H1 (cell line): ENCODE data around the gene INPP5J. TPM values are rescaled to one million over a fixed set of nuclear protein-coding genes. Genes with fewer than 3 reads are reported as not detected.

Source experiments
- CTCF ChIA-PET: fragments of 300-600 bp; sonication (Branson Sonifier 250); formaldehyde crosslinking; loops from one replicate; lab custom pipeline; 2021; ENCODE audit not compliant: partially characterized antibody; lab: Charles Lee
- POLR2A ChIA-PET: fragments of 300-600 bp; sonication (Branson Sonifier 250); formaldehyde crosslinking; loops from one replicate; lab custom pipeline; 2021; ENCODE audit warnings: inconsistent platforms; ENCODE audit not compliant: partially characterized antibody; lab: Charles Lee
- DNase-seq, 2 experiments: peaks; one replicate each; pipeline versions ENCODE4 v3.0.0 to v3.0.0-alpha.2; 2010 to 2022; ENCODE audit warnings: low spot score in 2 of 2, low read depth in 1 of 2, mixed read lengths in 1 of 2
- FAIRE-seq: peaks from 2 replicates; lab custom pipeline; 2011; peaks lifted over from hg19 to GRCh38; lab: Jason Lieb, UNC
- H2AFZ ChIP-seq: 2 replicates; pipeline ENCODE4 v1.8.1; 2012; ENCODE audit warnings: low read length, inconsistent platforms
- H2AK5ac ChIP-seq: 2 replicates; pipeline ENCODE4 v1.6.1; 2013; ENCODE audit warnings: low read depth, low read length
- H2BK120ac ChIP-seq: replicated peaks from 2 replicates; pipeline ENCODE3; 2013; ENCODE audit warnings: low read depth, low read length, inconsistent platforms
- H2BK12ac ChIP-seq: 2 replicates; pipeline ENCODE4 v1.6.1; 2013; ENCODE audit warnings: low read depth, low read length
- H2BK15ac ChIP-seq: 2 replicates; pipeline ENCODE4 v1.6.1; 2013; ENCODE audit warnings: low read length
- H2BK20ac ChIP-seq: 2 replicates; pipeline ENCODE4 v1.6.1; 2013; ENCODE audit warnings: low read length
- H2BK5ac ChIP-seq: 2 replicates; pipeline ENCODE4 v1.6.1; 2013; ENCODE audit warnings: low read depth, low read length
- H3K14ac ChIP-seq: 2 replicates; pipeline ENCODE4 v1.6.1; 2013; ENCODE audit warnings: inconsistent platforms; ENCODE audit not compliant: insufficient read length
- H3K18ac ChIP-seq: 2 replicates; pipeline ENCODE4 v1.6.1; 2013; ENCODE audit warnings: low read length; ENCODE audit errors: extremely low read depth
- H3K23ac ChIP-seq: 2 replicates; pipeline ENCODE4 v1.6.1; 2013; ENCODE audit warnings: inconsistent platforms; ENCODE audit not compliant: insufficient read length
- H3K23me2 ChIP-seq: 2 replicates; pipeline ENCODE4 v1.6.1; 2013; ENCODE audit warnings: low read depth, low read length
- H3K27ac ChIP-seq: 2 replicates; pipeline ENCODE4 v1.6.1; 2011; ENCODE audit warnings: low read depth, low read length, inconsistent platforms
- H3K27me3 ChIP-seq, 4 experiments: replicated peaks in 1 of 4; 1 replicate in 1 of 4; 2 replicates in 3 of 4; pipeline versions ENCODE4 v1.6.1 to v1.8.1; 2011 to 2013; ENCODE audit warnings: low read length in 3 of 4, mild to moderate bottlenecking in 3 of 4, inconsistent platforms in 2 of 4, mixed read lengths in 2 of 4, moderate library complexity in 1 of 4; ENCODE audit not compliant: control insufficient read depth in 3 of 4, insufficient read depth in 3 of 4; ENCODE audit errors: extremely low read depth in 1 of 4
- H3K36me3 ChIP-seq, 4 experiments: 2 replicates each; pipeline versions ENCODE4 v1.6.1 to v1.8.1; 2011 to 2013; ENCODE audit warnings: mild to moderate bottlenecking in 4 of 4, low read length in 3 of 4, moderate library complexity in 2 of 4, control low read depth in 1 of 4, inconsistent platforms in 1 of 4; ENCODE audit not compliant: insufficient read depth in 4 of 4, control insufficient read depth in 2 of 4
- H3K4ac ChIP-seq: replicated peaks from 2 replicates; pipeline ENCODE3; 2013; ENCODE audit warnings: low read length, low read depth, mixed read lengths, inconsistent platforms; ENCODE audit not compliant: insufficient read length
- H3K4me1 ChIP-seq, 4 experiments: replicated peaks in 1 of 4; 1 replicate in 1 of 4; 2 replicates in 3 of 4; pipeline versions ENCODE4 v1.6.1 to v1.8.1; 2011 to 2013; ENCODE audit warnings: low read length in 3 of 4, inconsistent platforms in 2 of 4, mixed read lengths in 1 of 4; ENCODE audit not compliant: insufficient read depth in 4 of 4, control insufficient read depth in 3 of 4
- H3K4me2 ChIP-seq, 2 experiments: 2 replicates each; pipeline versions ENCODE4 v1.6.1 to v1.8.1; 2011 to 2013; ENCODE audit warnings: low read depth in 2 of 2, low read length in 2 of 2, control low read depth in 1 of 2, inconsistent platforms in 1 of 2, mild to moderate bottlenecking in 1 of 2; ENCODE audit not compliant: insufficient read depth in 1 of 2
- H3K4me3 ChIP-seq, 4 experiments: fragments of 200-600, 300-600 bp in 1 of 4; sonication (generic), shearing (Covaris generic), sonication (Bioruptor Twin) in 1 of 4; 2 replicates each; pipeline versions ENCODE4 v1.5.1 to v1.8.1; 2011 to 2016; ENCODE audit warnings: low read length in 4 of 4, low read depth in 3 of 4, control low read depth in 2 of 4, inconsistent platforms in 2 of 4, mild to moderate bottlenecking in 2 of 4, mixed read lengths in 1 of 4, moderate library complexity in 1 of 4; ENCODE audit not compliant: insufficient read depth in 2 of 4; ENCODE audit errors: extremely low read depth in 1 of 4
- H3K56ac ChIP-seq: replicated peaks from 2 replicates; pipeline ENCODE3; 2013; ENCODE audit warnings: low read depth, mild to moderate bottlenecking, mixed read lengths, low read length, inconsistent platforms; ENCODE audit not compliant: insufficient read length
- H3K79me1 ChIP-seq: 2 replicates; pipeline ENCODE4 v1.6.1; 2013; ENCODE audit warnings: low read depth, low read length, control low read depth
- H3K79me2 ChIP-seq, 2 experiments: 2 replicates each; pipeline versions ENCODE4 v1.6.1 to v1.8.1; 2012 to 2013; ENCODE audit warnings: low read length in 2 of 2, mild to moderate bottlenecking in 2 of 2, inconsistent platforms in 1 of 2; ENCODE audit not compliant: insufficient read depth in 2 of 2, control insufficient read depth in 1 of 2
- H3K9ac ChIP-seq, 4 experiments: replicated peaks in 1 of 4; 1 replicate in 1 of 4; 2 replicates in 3 of 4; pipeline versions ENCODE4 v1.6.1 to v1.8.1; 2011 to 2013; ENCODE audit warnings: low read depth in 3 of 4, low read length in 3 of 4, control low read depth in 2 of 4, mild to moderate bottlenecking in 2 of 4, moderate library complexity in 2 of 4, inconsistent platforms in 1 of 4; ENCODE audit errors: extremely low read depth in 1 of 4
- H3K9me3 ChIP-seq, 2 experiments: 2 replicates each; pipeline versions ENCODE4 v1.6.1 to v1.8.1; 2012 to 2013; ENCODE audit warnings: mild to moderate bottlenecking in 2 of 2, moderate library complexity in 2 of 2, control low read depth in 1 of 2, inconsistent platforms in 1 of 2, low read depth in 1 of 2, low read length in 1 of 2, mixed read lengths in 1 of 2; ENCODE audit not compliant: insufficient read depth in 2 of 2
- H4K20me1 ChIP-seq, 2 experiments: replicated peaks in 1 of 2; 2 replicates each; pipeline versions ENCODE3 to v1.8.1; 2011 to 2013; ENCODE audit warnings: inconsistent platforms in 2 of 2, low read length in 2 of 2, mild to moderate bottlenecking in 1 of 2; ENCODE audit not compliant: insufficient read depth in 2 of 2, control insufficient read depth in 1 of 2
- H4K5ac ChIP-seq: 2 replicates; pipeline ENCODE4 v1.6.1; 2013; ENCODE audit warnings: low read length, low read depth, mixed read lengths, inconsistent platforms; ENCODE audit not compliant: insufficient read length
- H4K8ac ChIP-seq: 2 replicates; pipeline ENCODE4 v1.8.0; 2013; ENCODE audit warnings: mild to moderate bottlenecking, moderate library complexity, low read length, inconsistent platforms; ENCODE audit not compliant: insufficient read depth; ENCODE audit errors: extremely low read depth
- H4K91ac ChIP-seq: replicated peaks from 2 replicates; pipeline ENCODE3; 2013; ENCODE audit warnings: low read length, mixed read lengths, inconsistent platforms; ENCODE audit not compliant: insufficient read length
- CTBP2 ChIP-seq: IDR thresholded peaks from 2 replicates; pipeline ENCODE4 v1.7.0; 2011; ENCODE audit warnings: borderline replicate concordance, mild to moderate bottlenecking, moderate library complexity, mixed read lengths, low read length; ENCODE audit not compliant: insufficient read depth, insufficient read length
- EGR1 ChIP-seq: IDR thresholded peaks from 2 replicates; pipeline ENCODE4 v1.6.1; 2011; ENCODE audit warnings: low read depth, low read length, borderline replicate concordance
- FOSL1 ChIP-seq: IDR thresholded peaks from 2 replicates; pipeline ENCODE4 v1.6.1; 2011; ENCODE audit warnings: mild to moderate bottlenecking, low read depth, low read length, moderate library complexity; ENCODE audit not compliant: insufficient read depth
- PHF8 ChIP-seq: fragments of 200-600 bp; sonication (generic); conservative IDR thresholded peaks from 2 replicates; pipeline ENCODE4 v1.7.1; 2012; ENCODE audit warnings: low read depth, mild to moderate bottlenecking, inconsistent platforms, low read length, moderate library complexity
- ZNF274 ChIP-seq: IDR thresholded peaks from 2 replicates; pipeline ENCODE4 v1.7.0; 2012; ENCODE audit warnings: low read length, borderline replicate concordance; ENCODE audit errors: extremely low read depth
- WGBS, 2 experiments: shearing (Covaris generic) in 1 of 2; methylation state at CpG; one replicate each; pipeline versions ENCODE4 v1.1.6 to v1.1.7; 2013 to 2015; ENCODE audit warnings: low lambda C conversion rate in 2 of 2, mixed read lengths in 2 of 2, inconsistent platforms in 1 of 2, low coverage in 1 of 2, missing lambda C conversion rate in 1 of 2; ENCODE audit not compliant: insufficient replicate concordance in 2 of 2, insufficient coverage in 1 of 2, insufficient read length in 1 of 2; ENCODE audit errors: extremely low coverage in 1 of 2, missing lambda C conversion rate in 1 of 2; 5-methylcytosine and 5-hydroxymethylcytosine counted together
- polyA plus RNA-seq, 7 experiments: library from polyadenylated mRNA; depleted of rRNA in 3 of 7; stranded (reverse) in 5 of 7; unstranded in 2 of 7; fragments of >200 nt in 5 of 7; fragments of 200-250 nt in 2 of 7; gene quantifications; 1 replicate in 5 of 7; 2 replicates in 1 of 7; 4 replicates in 1 of 7; pipeline versions ENCODE4 v1.2.1 to v1.2.3, GENCODE V29; 2011 to 2013; ENCODE audit warnings: missing spikeins in 2 of 7, mixed read lengths in 2 of 7
- total RNA-seq: library from RNA; stranded (reverse); fragmentation: NEBNext Ultra II Directional; extraction: Animal tissue kit (Norgen Biotek cat#: 25700); gene quantifications from 2 replicates; pipeline ENCODE4 v1.2.1, GENCODE V29; 2021

INPP5J gene
- total and polyA plus RNA-seq, 2 of the 8 experiments (the other 6 are each of a cell fraction or from before 2014, with no cell fraction given), result 5.4 to 6.0 TPM

DNA sequence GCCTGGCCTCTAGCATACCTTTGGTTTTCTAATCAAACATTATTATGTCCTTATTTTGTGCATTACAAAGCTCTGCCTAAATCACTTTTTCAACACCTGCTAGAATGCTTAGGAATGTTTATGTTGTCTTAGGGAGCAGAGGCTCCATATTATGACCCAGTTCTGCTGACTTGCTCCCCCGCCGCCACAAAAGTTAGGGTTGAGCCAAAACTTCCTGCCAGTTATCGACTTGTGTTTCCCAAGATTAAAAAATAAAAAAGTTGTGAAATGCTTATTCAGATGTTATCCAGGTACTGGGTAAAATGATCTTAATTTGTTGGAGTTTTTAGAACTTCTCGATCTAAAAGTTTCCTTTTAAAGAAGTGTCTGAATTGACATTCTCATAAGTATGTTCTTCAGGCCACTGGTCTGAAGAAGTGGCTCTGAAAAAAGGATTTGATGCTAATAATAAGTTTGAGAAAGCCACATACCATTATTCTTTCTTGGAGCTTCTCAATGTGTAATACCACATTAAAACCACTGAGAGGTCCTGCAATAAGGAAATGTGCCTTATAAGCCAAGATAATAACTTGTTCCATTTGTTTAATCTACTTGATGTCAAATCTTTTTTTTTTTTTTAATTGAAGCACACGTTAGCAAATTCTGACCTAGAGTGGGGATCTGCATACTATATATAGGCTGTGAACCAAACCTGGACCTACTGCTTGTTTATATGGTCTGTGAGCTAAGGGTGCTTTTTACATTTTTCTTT is 39.4 kb downstream of the INPP5J start:
- no peak for TF ChIP-seq PHF8
- TF ChIP-seq EGR1, result no peak
- TF ChIP-seq FOSL1, result no peak
- no peak for TF ChIP-seq CTBP2
- TF ChIP-seq ZNF274, result no peak
- TF ChIP-seq, all 59 proteins: peak for 0
- POLR2A ChIA-PET, result interaction anchor here (0.6 to 1.6 kb wide), 4 partner anchors 8 to 194 kb away, joined by 3 to 5 read pairs (median 4); no protein-coding TSS in a partner anchor
- no peak overlapping the region for H2BK20ac ChIP-seq
- 0 out of 2 replicates have a peak, but pooled peaks cover 2% of the 10 kb centered on the region for H3K23me2 ChIP-seq
- H3K14ac ChIP-seq, result no peak overlapping the region
- H3K36me3 ChIP-seq, result no peaks in the 10 kb centered on the region
- no peak overlapping the region for H3K4ac ChIP-seq
- H2AK5ac ChIP-seq, result no peak overlapping the region
- peaks cover 0 to 2% of the 10 kb centered on the region in 2 experiments for H4K20me1 ChIP-seq
- no peaks in the 10 kb centered on the region; the same call in 1 of the 2 replicates for H3K79me1 ChIP-seq
- H4K91ac ChIP-seq, result no peak overlapping the region
- H4K8ac ChIP-seq, result no peak overlapping the region
- H3K4me3 ChIP-seq, result no peak overlapping the region
- no peak overlapping the region for H2BK5ac ChIP-seq
- H3K4me2 ChIP-seq, result no peak overlapping the region
- no peak overlapping the region for H3K23ac ChIP-seq
- whole genome bisulfite sequencing, 2 experiments, result 93% methylated on average over 5 of the region's 5 CpGs; no CpG with 5 or more reads in 1 of the 2 experiments
- peaks cover 5 to 19% of the 10 kb centered on the region in 2 experiments; a peak in 3 of 4 replicates for H3K79me2 ChIP-seq
- H2BK12ac ChIP-seq, result no peak overlapping the region
- no peak overlapping the region for H3K27ac ChIP-seq
- H3K9me3 ChIP-seq, result no peaks in the 10 kb centered on the region
- H3K56ac ChIP-seq, result no peak overlapping the region
- H2AFZ ChIP-seq, result no peak overlapping the region
- no peak overlapping the region for H3K9ac ChIP-seq
- no peak overlapping the region for H2BK120ac ChIP-seq
- DNase-seq, result no peak
- H4K5ac ChIP-seq, result no peak overlapping the region
- peaks cover 0 to 16% (median 6%) of the 10 kb centered on the region in 4 experiments; a peak in 4 of 7 replicates for H3K27me3 ChIP-seq
- H3K18ac ChIP-seq, result no peak overlapping the region
- no peak overlapping the region for H2BK15ac ChIP-seq
- no peak for FAIRE-seq
- peaks cover 0 to 8% (median 1%) of the 10 kb centered on the region in 4 experiments; a peak in 2 of 7 replicates for H3K4me1 ChIP-seq
- CTCF ChIA-PET, result interaction anchor here (0.5 to 2.4 kb wide), 5 partner anchors 38 to 218 kb away, joined by 3 to 12 read pairs (median 4); no protein-coding TSS in a partner anchor
